NCI-H1092 treated with DMSO at 0.1 percent for 48 hours (cell line): ENCODE results near the gene ASAH2B.

Experiments
- DNase-seq: peaks from one replicate; lab custom pipeline; 2025; lab: John Stamatoyannopoulos, UW

ASAH2B gene

DNA sequence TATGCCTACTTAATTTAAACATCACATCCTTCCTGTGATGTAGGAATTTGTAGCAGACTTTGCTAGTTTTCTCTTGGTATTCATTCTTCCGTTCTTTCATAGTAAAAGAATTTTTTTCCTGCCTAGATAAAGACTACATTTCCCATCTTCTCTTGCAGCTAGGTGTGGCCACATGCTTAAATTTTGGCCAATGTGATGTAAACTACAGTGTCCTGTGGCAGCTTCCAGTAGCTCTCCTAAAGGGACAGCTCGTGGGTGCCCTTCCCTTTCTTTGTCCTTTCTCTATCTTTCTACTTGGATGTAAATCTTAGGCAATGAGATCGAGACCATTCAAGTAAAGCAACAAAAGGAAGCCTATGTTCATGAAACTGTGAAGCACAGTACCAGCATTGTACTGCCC is 58.6 kb downstream of the ASAH2B start:
- DNase-seq: no peak

DNA sequence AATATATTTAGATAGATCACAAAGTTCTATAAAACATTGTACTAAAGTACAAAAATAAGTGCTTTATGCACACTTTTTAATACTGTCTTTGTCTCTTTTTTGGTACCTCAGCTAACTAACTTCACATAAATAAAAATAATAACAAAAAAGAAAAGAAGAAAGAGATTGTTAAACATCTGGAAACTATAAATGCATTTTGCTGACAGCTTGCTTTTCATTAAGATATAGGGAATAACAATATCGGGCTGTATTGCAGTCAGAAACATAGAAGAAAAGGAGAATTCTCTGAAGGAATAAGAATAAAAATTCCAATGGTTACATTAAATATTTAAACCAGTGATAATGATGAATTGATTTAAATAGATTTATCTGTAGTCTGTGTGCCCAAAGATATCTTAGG is 59.9 kb downstream of the ASAH2B start:
- no peak for DNase-seq

DNA sequence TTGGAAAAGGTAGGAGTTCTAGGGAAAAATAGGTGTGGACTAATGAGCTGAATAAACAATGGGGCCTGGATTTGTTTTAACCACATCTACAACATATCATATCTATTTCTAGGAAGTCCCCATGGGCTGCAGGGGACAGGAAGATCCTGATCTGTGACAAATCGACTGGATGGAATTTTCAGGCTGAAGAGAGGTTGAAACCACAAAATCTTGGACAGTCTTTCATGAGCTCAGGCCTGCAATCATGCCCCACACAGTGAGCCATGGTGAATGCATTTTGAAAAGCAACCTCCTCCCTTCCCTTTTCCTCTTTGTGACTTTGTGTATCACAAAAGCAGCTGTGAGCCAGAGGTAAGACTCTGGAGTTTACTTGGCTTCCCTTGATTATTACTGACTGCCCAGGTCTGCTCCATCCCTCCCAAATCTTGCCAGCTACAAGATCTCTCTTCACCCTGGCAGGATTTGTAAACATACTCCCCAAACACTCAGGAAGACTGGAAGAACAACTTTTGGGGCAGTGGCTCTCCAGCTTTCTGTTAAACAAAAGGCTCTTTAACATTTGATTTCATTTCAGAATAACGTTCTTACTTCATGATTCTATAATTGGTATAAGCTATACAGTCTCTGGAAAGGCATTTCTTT is 66.4 kb downstream of the ASAH2B start:
- no peak for DNase-seq

GRCh38 chr10:50807851-50808776 is 68.4 kb downstream of the ASAH2B start:
- no peak for DNase-seq
